ENCODE measurements around the gene DMRTA1.

DNA sequence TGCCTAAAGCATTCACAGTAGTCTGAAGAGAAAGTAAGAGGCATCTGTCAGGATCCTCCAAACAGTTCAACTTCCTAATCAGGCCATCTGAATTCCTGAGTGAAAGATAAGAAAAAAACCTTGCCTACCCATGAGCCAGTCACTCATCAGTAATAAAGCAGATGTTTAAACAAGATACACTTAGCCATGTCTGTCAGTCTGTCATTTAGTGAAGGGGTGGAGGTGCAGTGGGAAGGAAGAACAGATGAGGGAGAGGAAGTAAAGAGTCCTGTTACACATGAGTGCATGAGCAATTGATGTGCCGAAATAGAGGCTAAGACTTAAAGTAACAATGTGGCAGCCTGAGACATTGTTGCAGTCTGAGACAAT, 29.9 kb upstream of the DMRTA1 start:
- TF ChIP-seq CTCF (IDR thresholded peaks at IDR 0.05; ENCODE audit: poor library complexity): no peak
- TF ChIP-seq EZH2 (IDR thresholded peaks at IDR 0.05; ENCODE audit: borderline replicate concordance): no peak
- TF ChIP-seq EZH2phosphoT487 (IDR thresholded peaks at IDR 0.05; ENCODE audit: low read depth, severe bottlenecking, unreplicated experiment): no peak

All from hepatocyte (in vitro differentiated cells).